COR-L47 (cell line): ENCODE measurements around the gene ACE.

Experiments used
- DNase-seq: peaks from one replicate; lab custom pipeline; 2025; lab: John Stamatoyannopoulos, UW

Gene ACE

DNA sequence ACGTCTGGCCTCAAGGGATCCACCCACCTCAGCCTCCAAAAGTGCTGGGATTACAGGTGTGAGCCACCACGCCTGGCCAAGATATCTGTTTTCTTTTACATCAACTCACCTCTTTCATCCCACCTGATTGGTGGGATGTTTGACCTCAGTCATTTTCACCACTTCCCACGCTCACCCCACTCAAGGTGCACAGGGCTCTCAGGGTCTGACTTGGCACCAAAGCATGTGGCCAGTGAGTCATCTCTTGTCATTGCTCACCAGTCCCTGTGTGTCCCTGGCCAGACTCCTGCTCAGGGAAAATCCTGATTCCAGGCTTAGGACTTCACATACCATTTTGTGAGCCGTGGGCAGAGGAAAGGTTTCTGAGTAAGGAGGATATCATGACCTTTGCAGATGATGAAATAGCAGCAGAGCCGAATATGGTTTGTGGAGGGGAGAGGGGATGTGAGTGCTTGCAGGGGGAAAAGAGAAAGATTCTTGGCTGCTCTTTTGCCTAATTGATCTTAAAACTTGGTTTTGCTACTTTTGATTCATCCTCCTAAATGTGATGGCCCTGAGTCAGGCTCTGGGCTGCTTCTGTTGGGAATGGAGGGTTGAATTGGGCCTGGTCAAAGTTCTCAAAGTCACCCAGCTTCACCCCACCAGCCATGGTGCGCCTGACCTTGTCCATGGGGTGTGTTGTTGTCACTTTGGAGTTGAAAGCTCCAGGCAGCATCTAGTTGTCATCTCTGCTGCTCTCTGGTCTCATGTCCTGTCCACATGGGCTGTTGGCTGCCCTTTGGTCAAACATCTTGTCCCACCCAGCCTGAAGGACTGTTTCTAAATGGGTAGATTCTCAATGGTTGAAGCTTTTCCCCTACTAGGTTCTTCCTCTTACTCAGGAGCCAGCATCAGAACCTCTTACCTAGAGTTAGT, 40.3 kb downstream of the ACE start:
- DNase-seq: no peak

DNA sequence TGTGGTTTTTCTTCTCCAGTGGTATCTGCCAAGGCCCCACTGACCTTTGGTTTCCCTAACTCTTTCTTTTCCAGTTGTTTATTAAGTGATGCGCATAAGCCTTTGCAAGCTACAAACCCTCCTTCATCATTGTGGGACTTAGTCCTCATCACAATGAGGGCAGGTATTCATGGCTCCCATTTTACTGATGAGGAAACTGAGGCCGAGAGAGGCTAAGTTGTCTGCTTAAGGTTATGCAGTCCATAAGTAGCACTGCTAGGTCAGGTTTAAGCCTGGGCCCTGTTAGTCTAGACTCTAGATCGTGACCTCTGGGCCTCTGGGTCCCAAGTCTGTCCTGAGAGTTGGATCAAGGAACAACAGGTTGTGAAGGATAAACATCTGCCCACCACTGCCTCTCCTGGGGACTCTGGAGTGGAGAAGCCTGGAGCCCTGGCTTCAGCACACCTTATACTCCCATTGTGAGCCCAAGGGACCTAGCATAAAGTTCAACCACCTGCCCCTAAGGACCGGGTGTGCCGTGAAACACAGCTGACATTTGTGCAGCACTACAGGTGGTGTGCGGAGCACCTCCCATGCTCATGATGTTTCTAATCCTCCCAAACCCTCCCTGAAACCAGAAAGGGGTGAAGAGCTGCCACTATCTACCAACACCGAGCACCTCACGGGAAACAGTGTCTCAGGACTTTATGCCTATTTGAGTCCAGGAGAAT, 41.1 kb downstream of the ACE start:
- no peak for DNase-seq

DNA sequence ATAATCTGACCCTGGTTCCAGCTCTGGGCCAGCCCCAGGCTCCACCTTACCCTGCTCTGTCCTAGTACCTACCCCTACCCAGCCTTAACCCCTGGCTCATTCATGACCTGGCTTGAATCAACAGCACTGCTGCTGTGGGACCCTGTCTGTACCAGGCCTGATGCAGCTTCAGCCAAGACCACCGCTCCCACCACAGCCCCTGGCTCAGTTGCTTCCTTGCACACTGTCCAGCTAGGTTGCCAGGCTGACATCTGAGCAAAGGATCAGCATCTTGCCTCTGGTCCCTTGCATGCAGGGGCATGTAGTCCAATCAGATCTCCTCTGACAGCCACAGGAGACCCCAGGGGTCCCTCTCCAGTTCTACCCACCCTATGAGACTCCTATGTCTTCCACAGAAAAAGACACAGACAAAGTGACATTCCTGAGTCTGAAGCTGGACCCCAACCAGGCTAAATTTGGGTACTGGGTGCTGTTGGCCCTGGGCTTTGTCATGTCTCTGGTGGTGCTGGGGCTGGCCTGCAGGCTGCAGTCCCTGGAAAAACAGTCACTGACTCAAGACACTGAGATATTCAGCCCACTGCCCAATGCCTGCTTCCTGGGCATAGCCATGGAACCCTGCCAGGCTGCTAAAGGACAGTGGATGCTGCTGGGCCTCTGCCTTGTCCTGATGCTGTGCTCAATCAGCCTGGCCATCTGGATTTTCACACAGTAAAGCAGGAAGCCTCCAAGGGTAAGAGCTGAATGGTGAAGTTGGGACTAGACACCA, 42.4 kb downstream of the ACE start:
- DNase-seq: peak; percentile 7

DNA sequence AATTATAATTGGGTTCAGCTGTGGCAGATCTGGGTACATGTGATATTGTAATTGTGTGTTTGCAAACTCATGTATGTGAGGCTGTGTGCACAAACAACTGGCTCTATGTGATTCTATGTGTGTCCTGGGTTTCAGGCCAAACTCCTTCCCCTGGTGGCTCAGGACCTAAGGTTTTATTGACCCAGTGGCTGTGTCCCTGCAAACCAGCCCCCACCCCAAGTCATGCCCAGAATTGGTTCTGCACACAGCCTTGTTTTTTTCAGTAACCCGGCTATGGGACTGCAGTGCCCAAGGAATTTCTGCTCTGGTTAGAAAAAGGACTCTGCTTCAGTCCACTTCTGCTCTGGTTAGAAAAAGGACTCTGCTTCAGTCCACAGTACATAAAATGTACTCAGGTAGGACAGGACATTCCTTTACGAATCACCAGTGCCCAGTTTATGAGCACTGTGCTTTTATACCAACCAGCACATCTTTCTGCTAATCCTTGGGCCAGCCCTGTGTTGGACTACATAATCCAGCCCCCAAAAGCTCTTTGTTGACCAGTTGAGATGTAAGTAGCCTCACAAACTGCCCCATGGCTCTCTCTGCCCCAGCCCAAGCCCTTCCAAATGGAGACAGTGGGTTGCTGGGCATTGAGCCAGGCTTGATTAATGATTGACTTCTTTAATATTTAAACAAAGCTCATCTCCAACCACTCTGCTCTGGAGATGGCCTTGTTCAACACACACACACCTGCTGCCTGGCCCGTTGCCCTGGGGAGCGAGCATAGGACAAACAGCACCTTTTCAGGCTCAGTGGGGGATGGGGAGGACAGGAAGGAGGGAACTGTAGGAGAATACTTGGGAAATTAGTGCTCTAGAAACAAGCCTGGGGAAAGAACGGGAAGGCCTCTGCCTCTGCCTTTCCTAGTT, 43.4 kb downstream of the ACE start:
- peak; percentile 98 for DNase-seq

DNA sequence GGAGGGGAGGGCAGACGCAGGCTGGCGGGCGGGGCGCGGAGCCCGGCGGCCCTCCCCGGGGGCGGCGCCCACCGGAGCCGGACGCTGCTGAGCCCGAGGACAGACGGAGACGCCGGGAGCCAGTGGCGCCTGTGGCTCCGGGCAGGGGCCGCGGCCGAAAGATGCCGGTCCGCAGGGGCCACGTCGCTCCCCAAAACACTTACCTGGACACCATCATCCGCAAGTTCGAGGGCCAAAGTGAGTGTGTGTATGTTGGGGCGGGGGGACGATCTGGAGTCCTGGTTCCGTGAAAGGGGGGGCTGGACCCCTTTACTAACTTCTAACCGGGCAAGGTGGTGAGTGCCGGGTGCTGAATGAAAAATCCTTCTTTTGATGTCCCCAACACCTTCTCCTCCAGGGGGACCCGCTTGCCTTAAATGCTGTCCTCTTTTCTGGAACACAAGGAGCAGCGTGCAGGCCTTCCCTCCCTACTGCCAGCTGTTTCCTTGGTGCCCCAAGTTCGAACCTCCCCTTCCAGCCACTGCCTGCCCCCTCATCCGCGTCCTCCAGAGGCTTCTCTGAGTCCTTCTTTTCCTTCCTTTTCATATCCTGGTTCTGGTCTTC, 46.5 kb downstream of the ACE start, which contains the start of gene KCNH6:
KCNH6 (plus strand) TSS at position 106 of the 603 bp plus-strand sequence; CDS start at position 162, 56 bp downstream.
- no peak for DNase-seq

DNA sequence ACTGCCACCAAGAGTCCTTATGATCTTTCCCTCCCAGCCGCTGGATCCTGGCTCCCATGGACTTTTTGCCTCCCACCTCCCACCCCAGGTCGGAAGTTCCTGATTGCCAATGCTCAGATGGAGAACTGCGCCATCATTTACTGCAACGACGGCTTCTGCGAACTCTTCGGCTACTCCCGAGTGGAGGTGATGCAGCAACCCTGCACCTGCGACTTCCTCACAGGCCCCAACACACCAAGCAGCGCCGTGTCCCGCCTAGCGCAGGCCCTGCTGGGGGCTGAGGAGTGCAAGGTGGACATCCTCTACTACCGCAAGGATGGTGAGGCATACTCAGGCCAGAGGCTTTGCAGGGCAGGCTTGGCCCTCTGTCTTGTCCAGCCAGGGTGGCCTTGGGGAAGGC, 47.2 kb downstream of the ACE start:
- no peak for DNase-seq

DNA sequence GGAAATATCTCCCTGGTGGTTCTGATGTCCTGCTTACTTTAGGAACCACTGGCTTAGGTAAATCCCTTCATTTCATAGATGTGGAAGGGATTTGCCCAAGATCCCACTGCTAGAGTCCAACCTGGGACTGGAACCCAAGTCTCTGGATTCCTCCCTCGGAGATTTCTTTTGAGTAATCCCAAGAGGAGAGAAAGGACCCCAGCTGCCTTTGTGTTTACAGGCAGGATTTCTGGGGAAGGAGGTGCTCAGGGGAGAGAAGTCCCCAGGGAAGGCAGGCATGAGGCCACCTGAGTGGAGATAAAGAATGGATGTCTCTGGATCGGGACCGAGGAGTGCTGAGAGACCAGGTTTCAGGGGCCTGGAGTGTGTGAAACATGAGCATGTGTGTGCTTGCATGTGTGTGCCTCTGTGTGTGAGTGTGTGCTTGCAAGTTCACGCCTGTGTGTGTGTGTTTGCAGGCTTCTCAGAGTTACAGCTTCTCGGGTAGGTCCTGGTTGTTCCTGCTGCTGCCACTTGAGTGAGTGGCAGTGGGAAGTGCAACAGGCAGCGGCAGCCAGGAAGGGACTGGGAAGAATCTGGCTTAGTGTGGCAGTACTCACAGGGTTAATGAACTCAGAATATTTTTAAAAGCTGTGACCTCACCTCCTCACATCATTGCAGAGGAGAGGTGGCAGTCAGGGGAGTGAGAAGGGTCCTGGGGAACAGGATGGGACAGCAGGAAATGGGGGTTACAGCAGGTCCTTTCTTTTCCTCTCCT, 48.5 kb downstream of the ACE start:
- no peak for DNase-seq

DNA sequence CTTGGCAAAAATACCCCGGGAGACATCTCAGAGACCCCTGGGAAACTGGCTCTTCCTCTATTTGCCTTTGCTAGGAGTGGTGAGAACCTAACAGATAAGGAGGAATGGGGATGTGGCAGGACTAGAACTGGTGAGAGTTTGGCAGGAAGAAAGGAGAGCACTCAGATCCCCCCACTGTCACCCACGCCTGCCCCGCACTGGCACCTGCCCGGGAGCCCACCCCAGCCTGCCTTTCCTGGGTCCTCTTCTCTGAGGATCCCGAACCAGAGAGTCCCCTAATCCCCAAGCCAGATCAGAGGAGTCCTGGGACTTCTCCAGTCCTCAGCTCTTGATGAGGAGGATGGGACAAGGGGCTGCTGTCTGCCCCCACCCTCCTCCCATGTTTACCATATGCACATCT, 50.0 kb downstream of the ACE start:
- no peak for DNase-seq

DNA sequence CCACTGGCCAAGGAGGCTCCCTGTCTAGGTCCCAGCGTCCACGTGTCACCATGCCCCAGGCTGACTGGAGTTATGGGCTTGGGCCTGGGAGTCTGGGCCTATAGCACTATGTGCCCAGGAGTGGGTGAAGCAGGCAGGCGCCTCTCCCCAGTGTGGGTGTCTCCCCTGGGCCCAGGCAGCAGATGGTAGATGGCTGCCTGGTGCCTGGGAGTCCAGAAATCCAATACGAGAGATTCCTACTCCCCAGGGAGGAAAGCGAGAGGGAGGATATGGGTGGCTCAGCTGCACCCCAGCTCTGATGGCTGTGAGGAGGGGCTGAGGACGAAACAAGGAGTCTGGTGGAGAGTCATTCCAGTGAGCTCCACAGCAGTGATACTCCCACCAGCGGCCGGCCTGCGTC, 51.3 kb downstream of the ACE start:
- DNase-seq: no peak

DNA sequence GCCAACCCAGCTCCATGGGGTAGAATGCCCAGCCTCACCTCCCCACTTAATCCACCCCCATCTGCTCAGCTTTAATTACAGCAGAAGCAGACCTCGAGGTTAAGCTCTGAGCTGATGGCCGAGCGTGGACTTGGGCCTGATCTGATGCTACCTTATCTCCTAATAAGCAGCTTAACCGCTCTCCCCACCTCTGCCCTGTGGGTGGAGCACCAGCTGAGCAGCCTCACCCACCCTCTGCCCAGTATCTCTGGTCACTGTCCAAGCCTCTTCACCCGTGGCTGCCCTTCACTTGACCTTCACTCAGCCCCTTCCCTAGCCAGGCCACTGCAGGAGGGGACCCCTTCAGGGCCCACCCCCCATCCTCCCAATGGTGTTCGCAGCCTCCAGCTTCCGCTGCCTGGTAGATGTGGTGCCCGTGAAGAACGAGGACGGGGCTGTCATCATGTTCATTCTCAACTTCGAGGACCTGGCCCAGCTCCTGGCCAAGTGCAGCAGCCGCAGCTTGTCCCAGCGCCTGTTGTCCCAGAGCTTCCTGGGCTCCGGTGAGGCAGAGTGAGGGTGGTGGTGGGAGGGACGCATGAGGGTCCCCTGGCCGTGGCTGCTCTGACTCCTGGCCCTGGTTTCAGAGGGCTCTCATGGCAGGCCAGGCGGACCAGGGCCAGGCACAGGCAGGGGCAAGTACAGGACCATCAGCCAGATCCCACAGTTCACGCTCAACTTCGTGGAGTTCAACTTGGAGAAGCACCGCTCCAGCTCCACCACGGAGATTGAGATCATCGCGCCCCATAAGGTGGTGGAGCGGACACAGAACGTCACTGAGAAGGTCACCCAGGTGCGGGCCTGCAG, 53.1 kb downstream of the ACE start:
- DNase-seq: no peak

DNA sequence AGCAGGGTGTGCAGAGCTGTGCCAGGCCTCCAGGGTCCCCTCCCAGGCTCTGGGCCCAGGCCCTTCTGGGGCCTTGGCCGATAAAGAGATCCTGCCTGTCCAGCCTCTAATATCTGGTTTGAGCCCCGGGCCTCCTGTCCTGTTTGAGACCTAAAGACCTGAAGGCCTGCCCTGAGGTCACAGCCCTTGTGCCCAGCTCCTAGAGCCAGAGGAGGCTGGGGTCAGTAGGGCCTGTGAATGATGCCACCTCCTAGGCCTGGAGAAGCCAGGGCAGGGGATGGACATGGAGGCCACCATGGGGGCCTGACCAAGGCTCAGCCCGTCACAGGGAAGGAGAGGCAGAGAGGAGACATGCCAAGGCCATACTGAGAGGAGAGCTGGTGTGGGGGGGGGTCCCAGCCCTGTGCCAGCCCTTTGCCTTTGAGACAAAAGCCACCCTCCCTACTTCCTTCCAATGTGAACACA, 53.7 kb downstream of the ACE start:
- no peak for DNase-seq

DNA sequence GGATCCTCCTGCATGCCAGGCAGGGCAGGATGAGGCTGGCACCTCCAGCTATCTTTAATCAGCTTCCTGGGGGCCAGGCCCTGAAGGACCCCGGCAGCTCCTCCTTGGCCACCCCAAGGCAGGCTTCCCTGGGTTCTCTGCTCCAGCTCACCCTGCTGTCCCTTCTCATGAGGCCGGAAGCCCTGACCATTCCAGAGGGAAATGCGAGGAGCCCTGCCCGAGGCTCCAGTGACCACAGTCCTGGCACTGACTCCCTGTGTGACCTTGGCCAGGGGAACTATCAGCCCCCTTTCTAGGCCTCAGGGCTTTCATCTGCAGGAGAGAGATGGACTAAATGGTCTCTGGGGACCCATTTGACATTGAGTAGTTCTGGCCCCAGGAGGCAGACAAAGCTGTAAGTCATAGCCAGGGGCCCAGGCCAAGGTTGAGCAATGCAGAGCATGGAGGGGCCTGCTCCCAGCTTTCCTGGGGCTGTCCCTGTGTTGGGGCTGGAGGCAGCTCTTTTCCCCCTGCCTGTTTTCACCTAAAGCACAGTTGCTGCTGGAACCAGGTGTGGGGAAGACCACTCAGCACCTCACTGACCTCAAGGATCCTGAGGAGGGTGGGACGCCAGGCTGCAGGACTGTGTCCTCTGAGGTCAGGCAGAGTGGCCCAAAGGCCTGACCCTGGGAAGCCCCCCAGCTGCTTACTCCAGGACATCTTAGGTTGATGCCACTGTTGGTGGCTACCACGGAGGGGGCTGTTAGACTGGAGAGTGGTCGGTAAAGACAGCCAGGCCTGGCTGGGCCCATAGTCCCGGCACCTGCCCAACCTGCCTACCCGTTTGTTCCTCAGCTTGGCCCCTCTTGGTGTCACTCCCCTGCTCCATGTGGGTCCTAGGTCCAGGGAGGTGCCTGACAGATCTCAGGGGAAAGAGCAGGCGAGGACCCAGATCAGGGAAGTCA, 54.4 kb downstream of the ACE start:
- no peak for DNase-seq

DNA sequence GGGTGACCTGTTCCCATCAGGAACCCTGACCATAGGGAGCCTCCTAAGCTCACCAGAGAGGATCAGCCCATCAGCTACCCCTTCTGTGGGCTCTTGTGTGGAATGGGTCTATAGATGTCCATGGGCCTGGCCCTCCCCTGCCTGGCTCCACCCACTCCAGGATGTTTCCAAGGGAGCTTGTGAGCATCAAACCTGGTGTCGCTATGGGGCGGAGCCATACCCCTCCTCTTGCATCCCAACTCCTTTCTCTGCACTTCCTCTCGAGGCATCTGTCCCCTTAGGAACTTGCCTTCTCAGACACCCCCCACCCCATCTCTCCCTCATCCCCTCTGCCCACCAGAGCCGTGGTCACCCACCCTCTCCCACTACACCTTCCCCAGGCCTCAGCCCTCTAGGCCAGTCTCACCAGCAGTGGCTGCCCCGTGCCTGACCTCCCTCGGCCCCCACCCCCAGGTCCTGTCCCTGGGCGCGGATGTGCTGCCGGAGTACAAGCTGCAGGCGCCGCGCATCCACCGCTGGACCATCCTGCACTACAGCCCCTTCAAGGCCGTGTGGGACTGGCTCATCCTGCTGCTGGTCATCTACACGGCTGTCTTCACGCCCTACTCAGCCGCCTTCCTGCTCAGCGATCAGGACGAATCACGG, 56.7 kb downstream of the ACE start:
- no peak for DNase-seq

DNA sequence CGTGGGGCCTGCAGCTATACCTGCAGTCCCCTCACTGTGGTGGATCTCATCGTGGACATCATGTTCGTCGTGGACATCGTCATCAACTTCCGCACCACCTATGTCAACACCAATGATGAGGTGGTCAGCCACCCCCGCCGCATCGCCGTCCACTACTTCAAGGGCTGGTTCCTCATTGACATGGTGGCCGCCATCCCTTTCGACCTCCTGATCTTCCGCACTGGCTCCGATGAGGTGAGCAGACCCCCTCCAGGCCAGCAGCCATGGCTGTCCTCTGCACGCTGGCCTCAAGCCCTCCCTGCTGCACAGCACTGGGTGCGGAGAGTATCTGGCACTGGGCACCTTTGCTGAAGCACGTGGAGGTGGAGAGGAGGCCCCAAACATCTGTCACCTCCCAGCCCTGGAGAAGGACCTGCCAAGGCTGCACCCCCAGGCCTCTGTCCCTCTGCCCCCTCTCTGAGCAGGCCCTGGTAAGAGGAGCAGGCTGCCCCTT, 57.3 kb downstream of the ACE start:
- DNase-seq: no peak

DNA sequence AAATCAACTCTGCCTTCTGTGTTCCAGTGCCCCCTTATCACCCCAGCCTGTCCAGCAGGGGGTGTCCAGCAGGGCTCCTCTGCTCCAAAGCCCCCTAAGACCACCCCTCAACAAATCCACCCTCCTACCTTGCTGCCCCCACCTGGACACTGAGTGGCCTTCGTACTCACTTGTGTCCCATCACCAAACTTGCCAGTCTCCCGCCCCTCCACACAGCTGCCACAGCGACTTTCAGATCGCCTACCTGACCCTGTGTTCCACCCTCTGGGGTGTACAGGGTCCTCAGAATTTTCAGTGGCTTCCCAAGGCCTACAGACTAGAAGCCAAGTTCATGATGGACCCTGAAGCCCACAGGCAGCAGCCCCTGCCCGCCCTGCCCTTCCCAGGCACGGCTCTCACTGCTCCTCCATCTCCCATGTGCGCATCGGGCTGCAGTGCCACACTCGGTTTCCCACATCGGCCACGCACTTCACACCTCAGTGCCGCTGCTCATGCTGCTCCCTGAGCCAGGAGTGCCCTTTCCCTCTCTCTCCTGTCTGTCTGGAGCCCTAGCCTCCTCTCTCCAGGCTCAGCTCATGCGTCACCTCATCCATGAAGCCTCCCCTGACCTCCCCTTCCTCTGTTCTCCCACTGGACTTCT, 58.1 kb downstream of the ACE start:
- DNase-seq: no peak

DNA sequence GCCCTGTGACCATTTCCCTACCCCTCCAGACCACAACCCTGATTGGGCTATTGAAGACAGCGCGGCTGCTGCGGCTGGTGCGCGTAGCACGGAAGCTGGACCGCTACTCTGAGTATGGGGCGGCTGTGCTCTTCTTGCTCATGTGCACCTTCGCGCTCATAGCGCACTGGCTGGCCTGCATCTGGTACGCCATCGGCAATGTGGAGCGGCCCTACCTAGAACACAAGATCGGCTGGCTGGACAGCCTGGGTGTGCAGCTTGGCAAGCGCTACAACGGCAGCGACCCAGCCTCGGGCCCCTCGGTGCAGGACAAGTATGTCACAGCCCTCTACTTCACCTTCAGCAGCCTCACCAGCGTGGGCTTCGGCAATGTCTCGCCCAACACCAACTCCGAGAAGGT, 58.8 kb downstream of the ACE start:
- DNase-seq: no peak

DNA sequence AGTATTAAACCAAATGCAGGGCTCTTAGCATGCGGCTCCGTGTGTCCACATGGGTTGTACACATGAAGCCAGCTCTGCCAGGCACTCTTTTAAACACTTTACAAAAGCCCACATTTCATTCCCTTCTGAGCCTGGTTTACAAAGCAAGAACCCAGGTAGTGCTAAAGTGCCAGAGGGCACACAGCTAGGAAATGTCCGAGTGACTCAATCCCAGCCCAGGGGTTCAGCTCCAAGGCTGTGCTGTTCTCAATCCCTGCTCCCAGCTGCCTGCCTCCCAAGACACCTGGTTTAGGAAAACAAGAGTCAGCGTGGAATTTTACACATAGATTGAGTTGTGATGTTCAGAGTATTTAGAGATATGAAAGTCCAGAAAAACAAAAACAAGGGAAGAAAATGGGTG, 60.1 kb downstream of the ACE start:
- DNase-seq: no peak
